AG04450 (cell line): ENCODE results near the gene SCT. TPM values are rescaled to one million over a fixed set of nuclear protein-coding genes. Genes with fewer than 3 reads are reported as not detected.

Experiments used
- CTCF ChIA-PET: fragments of 300-600, 350-600 bp; formaldehyde crosslinking; extraction: SDS; loops from one replicate; lab custom pipeline; 2022; ENCODE audit warnings: antibody characterized with exemption, inconsistent platforms; lab: Charles Lee
- POLR2A ChIA-PET: fragments of 350-600 bp; formaldehyde crosslinking; extraction: SDS; loops from one replicate; lab custom pipeline; 2021; ENCODE audit warnings: antibody characterized with exemption, inconsistent platforms; lab: Yijun Ruan, JAX
- DNase-seq: peaks from one replicate; pipeline ENCODE4 v3.0.0-alpha.2; 2011; ENCODE audit warnings: low read depth, low spot score
- H3K27ac ChIP-seq: one replicate; pipeline ENCODE4 v1.5.1; 2012; ENCODE audit warnings: low read depth, low read length, control low read depth
- H3K27me3 ChIP-seq: one replicate; pipeline ENCODE4 v1.6.0; 2012; ENCODE audit warnings: low read length; ENCODE audit not compliant: control insufficient read depth, insufficient read depth
- H3K4me3 ChIP-seq: 2 replicates; pipeline ENCODE4 v1.5.1; 2011; ENCODE audit warnings: mild to moderate bottlenecking, low read depth, low read length, control low read depth
- H3K9me3 ChIP-seq: 2 replicates; pipeline ENCODE4 v1.5.1; 2012; ENCODE audit warnings: low read length; ENCODE audit not compliant: control insufficient read depth, insufficient read depth
- polyA plus RNA-seq: library from polyadenylated mRNA; depleted of rRNA; stranded (reverse); fragments of >200 nt; gene quantifications from 2 replicates; pipeline ENCODE4 v1.2.3, GENCODE V29; 2011
- TF ChIP-seq, protein P1 (sequence below): IDR thresholded peaks from 2 replicates; pipeline ENCODE4 v1.5.1; 2011; ENCODE audit warnings: low read depth, low read length, control low read depth, inconsistent platforms

SCT gene
- polyA plus RNA-seq, 1 experiment, result not detected

DNA sequence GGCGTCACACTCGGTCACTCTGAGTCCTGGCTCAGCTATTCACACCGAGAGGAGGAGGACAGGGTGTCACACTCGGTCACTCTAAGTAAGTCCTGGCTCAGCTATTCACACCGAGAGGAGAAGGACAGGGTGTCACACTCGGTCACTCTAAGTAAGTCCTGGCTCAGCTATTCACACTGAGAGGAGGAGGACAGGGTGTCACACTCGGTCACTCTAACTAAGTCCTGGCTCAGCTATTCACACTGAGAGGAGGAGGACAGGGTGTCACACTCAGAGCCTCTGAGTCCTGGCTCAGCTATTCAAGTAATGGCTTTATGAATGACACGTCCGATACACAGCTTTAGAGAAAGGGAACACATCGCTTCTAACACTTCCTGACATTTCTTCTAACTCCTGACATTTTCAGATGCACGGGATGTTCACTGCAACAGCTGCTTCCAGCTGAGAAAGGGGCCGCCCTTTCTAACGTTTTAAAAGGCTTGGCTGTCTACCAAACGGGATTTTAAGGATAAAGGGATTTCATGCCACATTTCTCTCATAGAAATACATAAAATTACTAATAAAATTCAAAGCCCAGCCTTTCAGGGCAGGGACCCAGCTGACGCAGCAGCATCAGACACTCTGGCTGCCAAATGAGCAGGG is 38.2 kb upstream of the SCT start:
- H3K4me3 ChIP-seq, result no peak overlapping the region
- TF ChIP-seq, protein P1, sequence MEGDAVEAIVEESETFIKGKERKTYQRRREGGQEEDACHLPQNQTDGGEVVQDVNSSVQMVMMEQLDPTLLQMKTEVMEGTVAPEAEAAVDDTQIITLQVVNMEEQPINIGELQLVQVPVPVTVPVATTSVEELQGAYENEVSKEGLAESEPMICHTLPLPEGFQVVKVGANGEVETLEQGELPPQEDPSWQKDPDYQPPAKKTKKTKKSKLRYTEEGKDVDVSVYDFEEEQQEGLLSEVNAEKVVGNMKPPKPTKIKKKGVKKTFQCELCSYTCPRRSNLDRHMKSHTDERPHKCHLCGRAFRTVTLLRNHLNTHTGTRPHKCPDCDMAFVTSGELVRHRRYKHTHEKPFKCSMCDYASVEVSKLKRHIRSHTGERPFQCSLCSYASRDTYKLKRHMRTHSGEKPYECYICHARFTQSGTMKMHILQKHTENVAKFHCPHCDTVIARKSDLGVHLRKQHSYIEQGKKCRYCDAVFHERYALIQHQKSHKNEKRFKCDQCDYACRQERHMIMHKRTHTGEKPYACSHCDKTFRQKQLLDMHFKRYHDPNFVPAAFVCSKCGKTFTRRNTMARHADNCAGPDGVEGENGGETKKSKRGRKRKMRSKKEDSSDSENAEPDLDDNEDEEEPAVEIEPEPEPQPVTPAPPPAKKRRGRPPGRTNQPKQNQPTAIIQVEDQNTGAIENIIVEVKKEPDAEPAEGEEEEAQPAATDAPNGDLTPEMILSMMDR, result no peak
- POLR2A ChIA-PET, result no interaction called here

DNA sequence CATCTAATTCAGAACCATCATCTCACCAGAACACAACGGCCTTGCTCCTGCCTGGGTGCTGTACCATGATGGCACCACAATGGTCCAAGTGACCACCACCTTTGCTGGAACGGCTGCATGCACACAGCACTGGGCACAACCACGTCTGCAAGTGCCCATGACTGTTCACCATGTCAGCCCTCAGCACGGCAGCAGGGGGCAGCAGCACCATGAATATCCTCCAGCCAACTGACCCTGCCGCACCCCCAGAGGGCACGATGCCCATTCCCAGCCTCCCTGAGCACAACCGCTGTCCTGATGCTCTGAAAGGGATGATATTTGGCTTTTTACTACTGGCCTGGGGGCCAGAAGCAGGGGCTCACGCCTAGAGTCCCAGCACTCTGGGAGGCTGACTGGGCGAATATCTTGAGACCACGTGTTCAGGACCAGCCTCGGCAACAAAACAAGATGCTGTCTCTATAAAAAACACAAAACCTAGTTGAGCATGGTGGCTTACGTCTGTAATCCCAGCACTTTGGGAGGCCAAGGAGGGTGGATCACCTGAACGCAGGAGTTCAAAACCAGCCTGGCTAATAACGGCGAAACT is 35.8 kb upstream of the SCT start:
- ChIA-PET POLR2A (interaction anchor here (0.6 kb wide), 1 partner anchor 62 kb away, joined by 3 read pairs; no protein-coding TSS in a partner anchor), CTCF (interaction anchor here (1.0 to 2.1 kb wide), 3 partner anchors 12 to 60 kb away, joined by 3 to 9 read pairs (median 3); no protein-coding TSS in a partner anchor)
- TF ChIP-seq, protein P1, result peak; percentile 73
- H3K9me3 ChIP-seq, result no peaks in the 10 kb centered on the region
- H3K27ac ChIP-seq, result no peak overlapping the region
- no peaks in the 10 kb centered on the region for H3K27me3 ChIP-seq
- peak; percentile 7 for DNase-seq
- H3K4me3 ChIP-seq, result no peak overlapping the region

More for the DNA sequence above, 38.2 kb upstream of the SCT start:
- Histone ChIP-seq H3K27ac (no peak overlapping the region), H3K9me3 (no peaks in the 10 kb centered on the region), H3K27me3 (no peaks in the 10 kb centered on the region)
- CTCF ChIA-PET, result interaction anchor here (1.1 kb wide), 1 partner anchor 58 kb away, joined by 6 read pairs; no protein-coding TSS in a partner anchor
- DNase-seq, result no peak

DNA sequence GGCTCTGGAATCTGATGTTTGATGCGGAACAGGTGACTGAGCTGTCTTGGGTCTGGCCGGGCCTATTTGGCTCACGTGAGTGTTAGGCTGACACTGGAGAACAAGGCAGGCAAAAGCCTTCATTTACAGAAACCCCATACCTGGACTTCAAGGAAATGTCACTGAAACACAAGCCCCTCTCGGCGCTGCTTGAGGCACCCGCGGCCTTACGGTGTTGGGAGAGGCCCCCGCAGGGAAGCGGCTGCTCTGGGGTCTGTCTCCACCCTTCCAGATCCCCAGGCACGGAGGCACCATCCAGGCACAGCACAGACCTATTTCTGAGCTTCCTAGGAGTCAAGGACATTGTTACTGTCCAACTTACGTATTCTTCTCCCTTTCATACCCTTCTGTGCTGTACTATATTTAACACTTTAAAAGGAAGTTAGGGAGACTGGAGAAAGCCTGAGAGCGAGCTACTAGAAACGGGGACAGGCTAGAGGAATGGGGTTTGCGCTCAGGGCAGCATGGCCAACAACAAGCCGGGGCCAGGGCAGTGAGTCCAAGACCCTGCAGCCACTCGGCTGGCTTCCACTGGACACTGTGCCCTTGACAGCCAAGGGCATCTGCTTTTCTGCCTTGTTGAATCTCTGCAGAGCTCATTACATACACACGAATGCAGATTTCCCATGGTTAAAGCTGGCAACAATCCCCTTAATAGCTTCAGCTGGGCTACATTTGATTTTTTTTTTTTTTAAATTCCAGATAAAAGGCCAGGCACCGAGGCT is 33.9 kb upstream of the SCT start:
- POLR2A ChIA-PET, result no interaction called here
- no peak overlapping the region for H3K4me3 ChIP-seq
- H3K27me3 ChIP-seq, result no peaks in the 10 kb centered on the region
- H3K27ac ChIP-seq, result no peak overlapping the region
- TF ChIP-seq, protein P1, result no peak
- H3K9me3 ChIP-seq, result no peaks in the 10 kb centered on the region
- CTCF ChIA-PET, result interaction anchor here (0.8 to 2.1 kb wide), 3 partner anchors 23 to 87 kb away, joined by 3 to 9 read pairs (median 4); no protein-coding TSS in a partner anchor
- no peak for DNase-seq

DNA sequence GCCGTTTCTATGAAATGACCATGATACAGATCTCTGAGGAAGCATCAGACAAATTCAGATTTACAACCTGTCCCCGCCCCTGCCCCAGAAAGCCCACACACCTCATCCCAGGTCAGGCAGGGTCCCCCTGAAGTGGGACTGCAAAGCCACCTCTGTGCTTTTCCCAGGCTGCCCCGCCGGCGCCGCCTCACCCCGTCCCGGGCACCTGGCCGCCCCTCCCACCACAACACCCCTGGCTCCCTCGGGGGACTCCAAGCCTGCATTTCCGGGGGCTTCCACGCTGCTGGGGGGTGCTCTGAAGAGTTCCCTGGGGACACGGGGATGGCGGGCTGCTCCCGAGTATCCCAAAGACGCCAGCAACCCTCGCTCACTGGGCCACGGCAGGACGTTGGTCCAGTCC is 33.3 kb upstream of the SCT start:
- POLR2A ChIA-PET, result no interaction called here

More for the DNA sequence above, 33.3 kb upstream of the SCT start:
- TF ChIP-seq, protein P1, result no peak
- no peaks in the 10 kb centered on the region for H3K27me3 ChIP-seq
- CTCF ChIA-PET, result no interaction called here
- no peak overlapping the region for H3K4me3 ChIP-seq
- H3K9me3 ChIP-seq, result no peaks in the 10 kb centered on the region
- no peak overlapping the region for H3K27ac ChIP-seq
- DNase-seq, result no peak
